Lung (tissue), 12 donors: ENCODE measurements around the gene CD63. TPM values are rescaled to one million over a fixed set of nuclear protein-coding genes. Genes with fewer than 3 reads are reported as not detected.

ENCODE experiments used
- ATAC-seq: fragments of 200-7000 bp; cut with Tn5 transposase; one replicate; pipeline ENCODE4 v1.9.1; 2020; ENCODE audit warnings: moderate number of reproducible peaks; ENCODE audit not compliant: insufficient read depth, low FRiP score
- DNase-seq, 3 donors: peaks; one replicate each; pipeline ENCODE4 v3.0.0-alpha.2; 2013 to 2017
- H3K27ac ChIP-seq, 2 donors: one replicate each; pipeline ENCODE4 v1.5.1; 2013; ENCODE audit warnings: mild to moderate bottlenecking in 2 of 2, moderate library complexity in 2 of 2, control low read depth in 1 of 2, inconsistent platforms in 1 of 2, low read depth in 1 of 2, low read length in 1 of 2
- H3K27me3 ChIP-seq, 3 donors: one replicate each; pipeline ENCODE4 v1.5.1; 2013; ENCODE audit warnings: low read length in 2 of 3; ENCODE audit not compliant: control insufficient read depth in 3 of 3, insufficient read depth in 3 of 3
- H3K36me3 ChIP-seq, 4 donors: one replicate each; pipeline ENCODE4 v1.5.1; 2013; ENCODE audit warnings: low read length in 4 of 4, mild to moderate bottlenecking in 1 of 4, moderate library complexity in 1 of 4; ENCODE audit not compliant: control insufficient read depth in 4 of 4, insufficient read depth in 4 of 4
- H3K4me1 ChIP-seq, 5 donors: one replicate each; pipeline ENCODE4 v1.5.1; 2013; ENCODE audit warnings: low read length in 5 of 5, mild to moderate bottlenecking in 2 of 5, moderate library complexity in 1 of 5; ENCODE audit not compliant: control insufficient read depth in 5 of 5, insufficient read depth in 5 of 5
- H3K4me3 ChIP-seq: one replicate; pipeline ENCODE4 v1.5.1; 2013; ENCODE audit warnings: mild to moderate bottlenecking, control low read depth, moderate library complexity
- H3K9ac ChIP-seq, 2 donors: one replicate each; pipeline ENCODE4 v1.5.1; 2013; ENCODE audit warnings: low read length in 2 of 2, control low read depth in 1 of 2; ENCODE audit not compliant: insufficient read depth in 1 of 2
- H3K9me3 ChIP-seq, 4 donors: one replicate each; pipeline ENCODE4 v1.5.1; 2013; ENCODE audit warnings: low read length in 3 of 4, mild to moderate bottlenecking in 1 of 4, moderate library complexity in 1 of 4; ENCODE audit not compliant: control insufficient read depth in 4 of 4, insufficient read depth in 3 of 4
- CTCF ChIP-seq: IDR thresholded peaks from 2 replicates; pipeline ENCODE4 v1.5.1; 2012; ENCODE audit warnings: mild to moderate bottlenecking; ENCODE audit errors: control extremely low read depth, extremely low read depth
- WGBS, 2 donors: extraction: QIAGEN DNeasy Blood & Tissue Kit; methylation state at CpG; one replicate each; pipeline ENCODE4 v1.1.7; 2013; 5-methylcytosine and 5-hydroxymethylcytosine counted together
- polyA plus RNA-seq, 2 donors: library from polyadenylated mRNA; stranded (reverse); fragments of 200-250 nt; gene quantifications; one replicate each; pipeline ENCODE4 v1.2.1, GENCODE V29; 2013
- total RNA-seq, 2 donors: library from RNA; depleted of rRNA in 1 of 2; stranded (reverse); fragments of >200 nt in 1 of 2; gene quantifications; one replicate each; pipeline ENCODE4 v1.2.1, GENCODE V29; 2014 to 2021
- donor health status: control.
- donor health status: control.
- donor health status: Bipolar disorder and iron deficiency.
- donor health status: healthy.
- donor health status: DM: yes; HTN: yes; CAD: no.

CD63 gene
- total and polyA plus RNA-seq, 4 donors = 516 to 2,824 (median 1,627) TPM

- Histone ChIP-seq H3K27ac (no peak overlapping the region), H3K4me1 (peaks cover 0 to 24% (median 4%) of the 10 kb centered on the region in 5 donors), H3K9me3 (no peaks in the 10 kb centered on the region), H3K9ac (peak overlapping the region in 1 of 2 donors; percentile 23), H3K27me3 (no peaks in the 10 kb centered on the region), H3K4me3 (no peak overlapping the region), H3K36me3 (no peaks in the 10 kb centered on the region)
- ATAC-seq = peak; percentile 77
- TF ChIP-seq CTCF = peak; percentile 66
- WGBS, 2 donors = 39 to 51% methylated on average over 6 of the region's 6 CpGs
- peak; percentile 74 to 80 (median 76) for DNase-seq
These were observed 8.2 kb upstream of the CD63 start for GRCh38 chr12:55736780-55737580.

GRCh38 chr12:55736076-55736475 lies 7.3 kb upstream of the CD63 start:
- no peaks in the 10 kb centered on the region for H3K9me3 ChIP-seq
- TF ChIP-seq CTCF = no peak
- ATAC-seq (no peak), DNase-seq (no peak)
- H3K4me1 ChIP-seq = peaks cover 0 to 19% (median 0%) of the 10 kb centered on the region in 5 donors
- no peak overlapping the region for H3K27ac ChIP-seq
- H3K27me3 ChIP-seq = no peaks in the 10 kb centered on the region
- no peak overlapping the region for H3K4me3 ChIP-seq
- 57 to 78% methylated on average over 3 of the region's 3 CpGs for WGBS, 2 donors
- H3K36me3 ChIP-seq = no peaks in the 10 kb centered on the region
- H3K9ac ChIP-seq = peak overlapping the region in 1 of 2 donors; percentile 28

GRCh38 chr12:55734595-55734994 lies 5.8 kb upstream of the CD63 start:
- no peak overlapping the region for H3K4me3 ChIP-seq
- no peak for DNase-seq
- H3K27ac ChIP-seq = no peak overlapping the region
- no peaks in the 10 kb centered on the region for H3K9me3 ChIP-seq
- H3K9ac ChIP-seq = no peak overlapping the region
- 91 to 94% methylated on average over 3 of the region's 3 CpGs for WGBS, 2 donors
- H3K4me1 ChIP-seq = peaks cover 0 to 32% (median 5%) of the 10 kb centered on the region in 5 donors
- TF ChIP-seq CTCF = no peak
- no peaks in the 10 kb centered on the region for H3K36me3 ChIP-seq
- no peaks in the 10 kb centered on the region for H3K27me3 ChIP-seq
- no peak for ATAC-seq

- H3K4me1 ChIP-seq = peaks cover 0 to 32% (median 5%) of the 10 kb centered on the region in 5 donors
- WGBS, 2 donors = 72 to 85% methylated on average over 2 of the region's 2 CpGs
- TF ChIP-seq CTCF = no peak
- no peak overlapping the region for H3K4me3 ChIP-seq
- DNase-seq = no peak
- H3K27ac ChIP-seq = no peak overlapping the region
- no peaks in the 10 kb centered on the region for H3K27me3 ChIP-seq
- no peak for ATAC-seq
- no peaks in the 10 kb centered on the region for H3K9me3 ChIP-seq
- H3K9ac ChIP-seq = no peak overlapping the region
- H3K36me3 ChIP-seq = no peaks in the 10 kb centered on the region
These were observed 5.0 kb upstream of the CD63 start for GRCh38 chr12:55733858-55734257.
